CD14-positive monocyte (primary cell): Measurements from ENCODE around the gene GRIK3. TPM values are rescaled to one million over a fixed set of nuclear protein-coding genes. Genes with fewer than 3 reads are reported as not detected.

ENCODE experiments used
- DNase-seq, 3 donors: peaks; one replicate each; pipeline ENCODE4 v3.0.0-alpha.2; 2011 to 2022
- H2AFZ ChIP-seq: 2 replicates; pipeline ENCODE4 v1.6.0; 2012; ENCODE audit warnings: mild to moderate bottlenecking, low read depth, low read length, inconsistent platforms; ENCODE audit not compliant: insufficient read depth, poor library complexity, severe bottlenecking
- H3K27ac ChIP-seq, 2 donors: 1 replicate in 1 of 2; 2 replicates in 1 of 2; pipeline ENCODE4 v1.5.1; 2012 to 2013; ENCODE audit warnings: low read length in 2 of 2, control low read depth in 1 of 2, inconsistent platforms in 1 of 2, low read depth in 1 of 2, mild to moderate bottlenecking in 1 of 2
- H3K27me3 ChIP-seq, 2 donors: one replicate each; pipeline versions ENCODE4 v1.6.0 to v1.6.1; 2011 to 2013; ENCODE audit warnings: low read length in 2 of 2; ENCODE audit not compliant: control insufficient read depth in 2 of 2, insufficient read depth in 2 of 2
- H3K36me3 ChIP-seq, 2 donors: replicated peaks in 1 of 2; 1 replicate in 1 of 2; 2 replicates in 1 of 2; pipeline versions ENCODE4 v1.5.1 to v1.6.1; 2012 to 2013; ENCODE audit warnings: low read length in 2 of 2, control low read depth in 1 of 2, inconsistent platforms in 1 of 2, mild to moderate bottlenecking in 1 of 2; ENCODE audit not compliant: insufficient read depth in 2 of 2, control insufficient read depth in 1 of 2
- H3K4me1 ChIP-seq, 2 donors: 1 replicate in 1 of 2; 2 replicates in 1 of 2; pipeline versions ENCODE4 v1.5.1 to v1.6.1; 2012 to 2013; ENCODE audit warnings: low read length in 2 of 2, control low read depth in 1 of 2, inconsistent platforms in 1 of 2, mild to moderate bottlenecking in 1 of 2, moderate library complexity in 1 of 2; ENCODE audit not compliant: insufficient read depth in 2 of 2, control insufficient read depth in 1 of 2
- H3K4me2 ChIP-seq: replicated peaks from 2 replicates; pipeline ENCODE3; 2012; ENCODE audit warnings: low read length, moderate library complexity, mild to moderate bottlenecking; ENCODE audit not compliant: poor library complexity, severe bottlenecking; ENCODE audit errors: extremely low read depth
- H3K4me3 ChIP-seq, 3 experiments: fragments of 200-600 bp in 1 of 3; sonication (generic) in 1 of 3; replicated peaks in 1 of 3; 1 replicate in 2 of 3; 2 replicates in 1 of 3; pipeline ENCODE4 v1.5.1; 2011 to 2013; ENCODE audit warnings: low read length in 3 of 3, mild to moderate bottlenecking in 3 of 3, control low read depth in 2 of 3, low read depth in 2 of 3, inconsistent platforms in 1 of 3, moderate library complexity in 1 of 3
- H3K79me2 ChIP-seq: 2 replicates; pipeline ENCODE4 v1.6.0; 2012; ENCODE audit warnings: mild to moderate bottlenecking, control low read depth, inconsistent platforms, low read length, moderate library complexity; ENCODE audit not compliant: insufficient read depth
- H3K9ac ChIP-seq: 2 replicates; pipeline ENCODE4 v1.6.0; 2017; ENCODE audit warnings: low read length, mild to moderate bottlenecking; ENCODE audit not compliant: insufficient read depth, poor library complexity, severe bottlenecking
- H3K9me3 ChIP-seq, 2 donors: replicated peaks in 1 of 2; 1 replicate in 1 of 2; 2 replicates in 1 of 2; pipeline versions ENCODE4 v1.5.1 to v1.6.1; 2012 to 2013; ENCODE audit warnings: low read length in 2 of 2, control low read depth in 1 of 2; ENCODE audit not compliant: control insufficient read depth in 1 of 2, insufficient read depth in 1 of 2
- H4K20me1 ChIP-seq: 2 replicates; pipeline ENCODE4 v1.6.0; 2012; ENCODE audit warnings: mild to moderate bottlenecking, low read length, control low read depth, moderate library complexity; ENCODE audit not compliant: insufficient read depth
- H3K27ac Mint-ChIP-seq, 7 donors: one replicate each; pipeline ENCODE4 v1.8.0; 2020; ENCODE audit warnings: mild to moderate bottlenecking in 7 of 7, mixed read lengths in 7 of 7, moderate library complexity in 6 of 7, inconsistent platforms in 2 of 7
- H3K27me3 Mint-ChIP-seq, 3 donors: one replicate each; pipeline ENCODE4 v1.8.0; 2021 to 2022; ENCODE audit warnings: low read depth in 3 of 3, mild to moderate bottlenecking in 3 of 3, mixed read lengths in 3 of 3, moderate library complexity in 3 of 3, inconsistent platforms in 1 of 3
- H3K36me3 Mint-ChIP-seq, 2 donors: one replicate each; pipeline ENCODE4 v1.8.0; 2020; ENCODE audit warnings: mixed read lengths in 2 of 2, inconsistent platforms in 1 of 2, mild to moderate bottlenecking in 1 of 2
- H3K4me1 Mint-ChIP-seq: one replicate; pipeline ENCODE4 v1.8.0; 2020; ENCODE audit warnings: mild to moderate bottlenecking, mixed read lengths
- H3K4me3 Mint-ChIP-seq, 2 donors: one replicate each; pipeline ENCODE4 v1.8.0; 2020; ENCODE audit warnings: mild to moderate bottlenecking in 2 of 2, mixed read lengths in 2 of 2, moderate library complexity in 1 of 2
- H3K9me3 Mint-ChIP-seq, 7 donors: one replicate each; pipeline ENCODE4 v1.8.0; 2020 to 2022; ENCODE audit warnings: mixed read lengths in 7 of 7, mild to moderate bottlenecking in 6 of 7, moderate library complexity in 6 of 7, inconsistent platforms in 2 of 7
- WGBS: methylation state at CpG from one replicate; pipeline ENCODE4 v1.1.5; 2013; ENCODE audit warnings: missing lambda C conversion rate; ENCODE audit not compliant: insufficient coverage; 5-methylcytosine and 5-hydroxymethylcytosine counted together
- intact Hi-C, 2 donors: fragments of 100-400 bp; cut with micrococcal nuclease; formaldehyde crosslinking; loops; one replicate each; pipeline versions ENCODE4 v1.15.0 to v1.15.1; 2023
- polyA plus RNA-seq, 3 donors: library from polyadenylated mRNA; depleted of rRNA in 1 of 3; unstranded in 2 of 3; stranded (reverse) in 1 of 3; fragments of 300-500 nt in 2 of 3; fragments of >200 nt in 1 of 3; fragmentation: Illumina TruSeq in 2 of 3; gene quantifications; 1 replicate in 2 of 3; 2 replicates in 1 of 3; pipeline ENCODE4 v1.2.3, GENCODE V29; 2012 to 2021
- TF ChIP-seq, protein P1 (sequence below): fragments of 200-600 bp; IDR thresholded peaks from one replicate; pipeline ENCODE4 v1.8.0; 2022; ENCODE audit warnings: antibody characterized with exemption, mild to moderate bottlenecking

The GRIK3 gene
- polyA plus RNA-seq, 3 donors = not detected

DNA sequence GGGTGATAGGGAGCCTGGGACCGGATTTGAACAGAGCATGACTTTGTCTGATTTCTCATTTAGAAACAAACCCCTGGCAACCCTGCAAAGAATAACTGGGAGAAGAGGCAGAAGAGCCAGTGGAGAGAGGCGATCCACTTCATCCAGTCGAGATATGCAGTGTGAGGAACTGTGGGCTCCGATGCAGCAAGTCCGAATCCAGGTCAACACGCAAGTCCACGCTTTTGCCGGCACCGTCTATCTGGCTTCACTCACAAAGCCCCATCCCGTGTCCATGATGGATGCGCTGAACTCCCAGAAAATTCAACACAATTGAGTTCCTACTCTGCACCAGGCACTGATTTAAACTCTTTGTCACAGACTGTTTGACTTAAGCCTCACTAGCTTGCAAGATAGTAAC is 191.3 kb downstream of the GRIK3 start:
- H3K4me1 Mint-ChIP-seq = no peaks in the 10 kb centered on the region
- Histone ChIP-seq H3K27me3 (no peaks in the 10 kb centered on the region), H3K4me1 (no peaks in the 10 kb centered on the region), H3K36me3 (no peaks in the 10 kb centered on the region), H3K4me3 (no peak overlapping the region), H3K27ac (no peak overlapping the region), H3K4me2 (no peak overlapping the region), H4K20me1 (no peaks in the 10 kb centered on the region), H2AFZ (no peak overlapping the region), H3K9ac (no peak overlapping the region), H3K9me3 (no peaks in the 10 kb centered on the region), H3K79me2 (no peaks in the 10 kb centered on the region)
- H3K27me3 Mint-ChIP-seq = peaks cover 4 to 11% (median 5%) of the 10 kb centered on the region in 3 donors
- no peak overlapping the region for H3K4me3 Mint-ChIP-seq
- H3K27ac Mint-ChIP-seq = no peak overlapping the region
- H3K9me3 Mint-ChIP-seq = peaks cover 0 to 2% (median 0%) of the 10 kb centered on the region in 7 donors
- intact Hi-C loops = no loop called here
- no peaks in the 10 kb centered on the region for H3K36me3 Mint-ChIP-seq
- DNase-seq = no peak
- TF ChIP-seq, protein P1, sequence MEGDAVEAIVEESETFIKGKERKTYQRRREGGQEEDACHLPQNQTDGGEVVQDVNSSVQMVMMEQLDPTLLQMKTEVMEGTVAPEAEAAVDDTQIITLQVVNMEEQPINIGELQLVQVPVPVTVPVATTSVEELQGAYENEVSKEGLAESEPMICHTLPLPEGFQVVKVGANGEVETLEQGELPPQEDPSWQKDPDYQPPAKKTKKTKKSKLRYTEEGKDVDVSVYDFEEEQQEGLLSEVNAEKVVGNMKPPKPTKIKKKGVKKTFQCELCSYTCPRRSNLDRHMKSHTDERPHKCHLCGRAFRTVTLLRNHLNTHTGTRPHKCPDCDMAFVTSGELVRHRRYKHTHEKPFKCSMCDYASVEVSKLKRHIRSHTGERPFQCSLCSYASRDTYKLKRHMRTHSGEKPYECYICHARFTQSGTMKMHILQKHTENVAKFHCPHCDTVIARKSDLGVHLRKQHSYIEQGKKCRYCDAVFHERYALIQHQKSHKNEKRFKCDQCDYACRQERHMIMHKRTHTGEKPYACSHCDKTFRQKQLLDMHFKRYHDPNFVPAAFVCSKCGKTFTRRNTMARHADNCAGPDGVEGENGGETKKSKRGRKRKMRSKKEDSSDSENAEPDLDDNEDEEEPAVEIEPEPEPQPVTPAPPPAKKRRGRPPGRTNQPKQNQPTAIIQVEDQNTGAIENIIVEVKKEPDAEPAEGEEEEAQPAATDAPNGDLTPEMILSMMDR = no peak
- 95% methylated on average over 10 of the region's 11 CpGs for WGBS

DNA sequence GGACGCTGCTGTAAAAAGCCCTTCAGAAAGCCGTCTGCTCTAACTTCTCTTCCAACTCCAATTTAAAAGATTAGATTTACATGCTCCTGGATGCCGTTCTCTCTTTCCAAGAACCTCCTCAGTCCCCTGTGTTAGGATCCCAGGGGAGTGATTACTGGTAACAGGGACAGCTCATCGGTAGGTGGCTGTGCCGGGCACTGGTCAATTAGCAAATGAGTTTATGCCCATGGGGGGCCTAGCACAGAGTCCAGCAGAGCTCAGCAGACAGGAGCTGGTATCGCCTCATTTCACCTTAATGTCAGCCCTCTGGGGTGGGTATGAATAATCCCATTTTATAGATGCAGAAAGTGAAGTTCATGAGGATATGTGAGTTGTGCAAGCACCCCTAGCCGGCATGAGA is 191.9 kb downstream of the GRIK3 start:
- H3K9me3 ChIP-seq = no peaks in the 10 kb centered on the region
- no peaks in the 10 kb centered on the region for H3K79me2 ChIP-seq
- TF ChIP-seq, protein P1 = no peak
- H3K9ac ChIP-seq = no peak overlapping the region
- Mint-ChIP-seq H3K4me1 (no peaks in the 10 kb centered on the region), H3K36me3 (no peaks in the 10 kb centered on the region), H3K4me3 (no peak overlapping the region), H3K27ac (no peak overlapping the region), H3K27me3 (peaks cover 0 to 9% (median 5%) of the 10 kb centered on the region in 3 donors), H3K9me3 (peaks cover 0 to 2% (median 0%) of the 10 kb centered on the region in 7 donors)
- DNase-seq = no peak
- no peaks in the 10 kb centered on the region for H3K36me3 ChIP-seq
- 62% methylated on average over 3 of the region's 7 CpGs for WGBS
- intact Hi-C loops = no loop called here
- H3K4me3 ChIP-seq = no peak overlapping the region
- no peaks in the 10 kb centered on the region for H3K4me1 ChIP-seq
- no peak overlapping the region for H2AFZ ChIP-seq
- H3K27me3 ChIP-seq = no peaks in the 10 kb centered on the region
- no peak overlapping the region for H3K27ac ChIP-seq
- no peak overlapping the region for H3K4me2 ChIP-seq
- H4K20me1 ChIP-seq = no peaks in the 10 kb centered on the region
